Activated CD4-positive, alpha-beta T cell treated with anti-CD3 and anti-CD28 coated beads for 24 hours (primary cell): ENCODE measurements around the gene CTSV.
"Not testable (repeated sequence)": the region's sequence is repeated elsewhere in the genome, so short reads cannot be mapped to it uniquely, and the experiment has no call there.

Experiments used
- DNase-seq, 2 donors: peaks; one replicate each; pipeline ENCODE4 v3.0.0-alpha.2; 2020; ENCODE audit warnings: low read depth in 2 of 2

Gene CTSV

GRCh38 chr9:97041898-97042297 is 3.0 kb upstream of the CTSV start:
- no peak for DNase-seq

GRCh38 chr9:97039514-97039860 is 545 bp upstream of the CTSV start:
- DNase-seq, result no peak

GRCh38 chr9:97023505-97023904 is 15.4 kb downstream of the CTSV start:
- not testable (repeated sequence) for DNase-seq

GRCh38 chr9:97013151-97014132 is 25.5 kb downstream of the CTSV start:
- peak; percentile 48 to 54 for DNase-seq

- DNase-seq, result not testable (repeated sequence)
These were observed 26.3 kb downstream of the CTSV start for GRCh38 chr9:97012617-97013016.

- DNase-seq, result not testable (repeated sequence)
These were observed 36.7 kb downstream of the CTSV start for GRCh38 chr9:97002195-97002594.

GRCh38 chr9:97001338-97001737 is 37.6 kb downstream of the CTSV start:
- not testable (repeated sequence) for DNase-seq

GRCh38 chr9:97000139-97000787 is 38.7 kb downstream of the CTSV start:
- DNase-seq, result not testable (repeated sequence)

GRCh38 chr9:96999733-97000132 is 39.2 kb downstream of the CTSV start:
- not testable (repeated sequence) for DNase-seq

- DNase-seq, result not testable (repeated sequence)
These were observed 41.8 kb downstream of the CTSV start for GRCh38 chr9:96997009-96997701.

- DNase-seq, result not testable (repeated sequence)
These were observed 44.4 kb downstream of the CTSV start for GRCh38 chr9:96994531-96995016.

GRCh38 chr9:96992303-96992702 is 46.6 kb downstream of the CTSV start:
- DNase-seq, result not testable (repeated sequence)

- DNase-seq, result not testable (repeated sequence)
These were observed 49.1 kb downstream of the CTSV start for GRCh38 chr9:96989747-96990318.

GRCh38 chr9:96984887-96985286 is 54.1 kb downstream of the CTSV start:
- DNase-seq, result not testable (repeated sequence)

- not testable (repeated sequence) for DNase-seq
These were observed 54.8 kb downstream of the CTSV start for GRCh38 chr9:96984139-96984538.

- not testable (repeated sequence) for DNase-seq
These were observed 55.3 kb downstream of the CTSV start for GRCh38 chr9:96983496-96984122.
